DOHH2 (cell line): Measurements from ENCODE around the gene EML5.

Source experiments
- EZH2phosphoT487 ChIP-seq: fragments of 200-600 bp; sonication (generic); IDR thresholded peaks from 2 replicates; pipeline ENCODE4 v1.6.1; 2017; ENCODE audit warnings: borderline replicate concordance, mild to moderate bottlenecking, antibody characterized with exemption, low read length, moderate library complexity, mixed read lengths
- TF ChIP-seq, protein P1 (sequence below): fragments of 200-600 bp; sonication (generic); IDR thresholded peaks from one replicate; pipeline ENCODE4 v1.5.1; 2014; ENCODE audit warnings: antibody characterized with exemption, mild to moderate bottlenecking, low read depth, low read length; ENCODE audit not compliant: poor library complexity, severe bottlenecking

DNA sequence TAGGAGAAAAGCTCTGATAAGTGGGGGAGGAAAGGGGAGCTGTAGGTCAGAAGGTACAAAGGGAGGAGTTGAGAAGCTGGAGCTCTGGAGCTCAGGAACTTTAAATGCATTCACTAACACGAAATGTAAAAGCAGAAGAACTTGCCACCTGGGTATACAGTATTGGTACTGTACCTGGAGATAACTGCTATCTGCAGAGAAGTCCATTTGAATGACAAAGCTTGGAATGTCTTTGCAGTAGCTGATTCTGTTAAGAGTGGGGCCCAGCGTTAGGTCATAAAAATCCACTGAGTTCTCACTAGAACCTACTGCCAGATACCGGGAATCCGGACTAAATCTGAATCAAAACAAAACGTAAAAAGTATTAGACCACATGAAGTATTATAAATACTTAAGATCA, 174.3 kb downstream of the EML5 start:
- TF ChIP-seq, protein P1, sequence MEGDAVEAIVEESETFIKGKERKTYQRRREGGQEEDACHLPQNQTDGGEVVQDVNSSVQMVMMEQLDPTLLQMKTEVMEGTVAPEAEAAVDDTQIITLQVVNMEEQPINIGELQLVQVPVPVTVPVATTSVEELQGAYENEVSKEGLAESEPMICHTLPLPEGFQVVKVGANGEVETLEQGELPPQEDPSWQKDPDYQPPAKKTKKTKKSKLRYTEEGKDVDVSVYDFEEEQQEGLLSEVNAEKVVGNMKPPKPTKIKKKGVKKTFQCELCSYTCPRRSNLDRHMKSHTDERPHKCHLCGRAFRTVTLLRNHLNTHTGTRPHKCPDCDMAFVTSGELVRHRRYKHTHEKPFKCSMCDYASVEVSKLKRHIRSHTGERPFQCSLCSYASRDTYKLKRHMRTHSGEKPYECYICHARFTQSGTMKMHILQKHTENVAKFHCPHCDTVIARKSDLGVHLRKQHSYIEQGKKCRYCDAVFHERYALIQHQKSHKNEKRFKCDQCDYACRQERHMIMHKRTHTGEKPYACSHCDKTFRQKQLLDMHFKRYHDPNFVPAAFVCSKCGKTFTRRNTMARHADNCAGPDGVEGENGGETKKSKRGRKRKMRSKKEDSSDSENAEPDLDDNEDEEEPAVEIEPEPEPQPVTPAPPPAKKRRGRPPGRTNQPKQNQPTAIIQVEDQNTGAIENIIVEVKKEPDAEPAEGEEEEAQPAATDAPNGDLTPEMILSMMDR, result no peak
- no peak for TF ChIP-seq EZH2phosphoT487
